ENCODE data around the gene BOD1. TPM values are rescaled to one million over a fixed set of nuclear protein-coding genes. Genes with fewer than 3 reads are reported as not detected.

The BOD1 gene
- total RNA-seq, 1 donor = 68.9 TPM

DNA sequence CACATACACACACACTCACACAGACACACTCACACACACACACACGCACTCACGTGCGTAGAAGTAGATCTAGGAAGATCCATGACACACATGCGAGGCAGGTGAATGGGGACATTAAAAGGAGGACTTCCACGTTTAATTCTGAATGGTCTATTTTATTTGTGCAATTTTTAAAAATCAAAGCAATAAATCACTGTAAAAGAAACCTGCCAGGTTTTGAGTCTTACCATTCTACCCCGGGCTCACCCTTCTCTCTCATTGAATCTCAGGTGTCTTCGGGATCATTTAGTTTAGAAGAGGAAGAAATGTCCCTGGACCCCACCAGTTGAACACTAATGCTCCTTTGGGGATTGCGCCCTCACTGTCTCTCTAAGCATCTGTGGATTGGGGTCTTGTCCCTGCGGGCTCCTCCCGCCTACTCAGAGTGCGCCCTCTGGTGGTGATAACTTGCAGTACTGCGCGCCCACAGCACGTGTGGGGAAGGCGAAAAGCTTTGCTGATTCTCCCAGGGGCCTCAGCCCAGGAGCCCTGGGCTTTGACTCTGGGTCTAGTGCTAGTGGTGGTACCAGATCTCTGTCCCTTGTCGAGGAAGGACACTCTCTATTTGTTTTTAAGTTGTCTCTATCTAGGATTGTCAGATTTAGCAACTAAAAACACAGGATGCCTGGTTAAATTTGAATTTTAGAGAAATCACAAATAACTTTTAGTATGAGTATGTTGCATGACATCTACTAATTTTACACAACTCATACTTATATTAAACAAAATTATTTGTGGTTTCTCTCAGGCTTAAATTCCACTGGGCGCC lies 34.8 kb downstream of the BOD1 start:
- TF ChIP-seq, protein P1, sequence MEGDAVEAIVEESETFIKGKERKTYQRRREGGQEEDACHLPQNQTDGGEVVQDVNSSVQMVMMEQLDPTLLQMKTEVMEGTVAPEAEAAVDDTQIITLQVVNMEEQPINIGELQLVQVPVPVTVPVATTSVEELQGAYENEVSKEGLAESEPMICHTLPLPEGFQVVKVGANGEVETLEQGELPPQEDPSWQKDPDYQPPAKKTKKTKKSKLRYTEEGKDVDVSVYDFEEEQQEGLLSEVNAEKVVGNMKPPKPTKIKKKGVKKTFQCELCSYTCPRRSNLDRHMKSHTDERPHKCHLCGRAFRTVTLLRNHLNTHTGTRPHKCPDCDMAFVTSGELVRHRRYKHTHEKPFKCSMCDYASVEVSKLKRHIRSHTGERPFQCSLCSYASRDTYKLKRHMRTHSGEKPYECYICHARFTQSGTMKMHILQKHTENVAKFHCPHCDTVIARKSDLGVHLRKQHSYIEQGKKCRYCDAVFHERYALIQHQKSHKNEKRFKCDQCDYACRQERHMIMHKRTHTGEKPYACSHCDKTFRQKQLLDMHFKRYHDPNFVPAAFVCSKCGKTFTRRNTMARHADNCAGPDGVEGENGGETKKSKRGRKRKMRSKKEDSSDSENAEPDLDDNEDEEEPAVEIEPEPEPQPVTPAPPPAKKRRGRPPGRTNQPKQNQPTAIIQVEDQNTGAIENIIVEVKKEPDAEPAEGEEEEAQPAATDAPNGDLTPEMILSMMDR (IDR thresholded peaks at IDR 0.05; ENCODE audit: insufficient read depth, low read length) = peak; percentile 74
- no peak overlapping the region for H3K4me3 ChIP-seq (ENCODE audit: low read depth, low read length)
- DNase-seq (ENCODE audit: low read depth) = peak; percentile 33

DNA sequence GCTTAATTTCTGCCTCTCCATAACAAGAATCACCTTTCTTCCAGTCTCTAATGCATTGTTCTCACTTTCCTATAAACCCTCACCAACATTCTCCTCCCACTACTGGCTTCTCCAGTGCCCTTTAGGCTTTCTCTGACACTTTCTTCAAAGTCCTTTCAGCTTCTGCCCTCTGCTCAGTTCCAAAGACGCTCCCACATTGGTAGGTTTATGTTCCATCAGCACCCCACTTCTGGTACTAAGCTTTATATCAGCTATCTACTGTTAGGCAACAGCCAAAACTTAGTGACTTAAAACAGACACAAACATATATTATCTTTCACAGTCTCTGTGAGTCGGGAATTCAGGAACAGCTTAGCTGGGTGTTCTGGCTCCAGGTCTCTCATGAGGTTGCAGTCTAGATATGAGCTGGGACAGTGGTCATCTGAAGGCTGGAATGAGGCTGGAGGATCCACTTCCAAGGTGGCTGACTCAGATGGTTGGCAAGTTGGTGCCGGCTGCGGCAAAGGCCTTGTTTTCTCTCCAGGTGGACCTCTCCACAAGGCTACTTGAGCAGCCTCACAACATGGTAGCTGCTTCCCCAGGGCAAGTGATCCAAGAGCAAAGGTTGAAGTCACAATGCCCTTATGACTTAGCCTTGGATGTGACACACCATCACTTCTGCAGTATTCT lies 37.4 kb downstream of the BOD1 start:
- TF ChIP-seq, protein P1 (IDR thresholded peaks at IDR 0.05; ENCODE audit: insufficient read depth, low read length) = no peak
- no peak for DNase-seq (ENCODE audit: low read depth)
- no peak overlapping the region for H3K4me3 ChIP-seq (ENCODE audit: low read depth, low read length)

DNA sequence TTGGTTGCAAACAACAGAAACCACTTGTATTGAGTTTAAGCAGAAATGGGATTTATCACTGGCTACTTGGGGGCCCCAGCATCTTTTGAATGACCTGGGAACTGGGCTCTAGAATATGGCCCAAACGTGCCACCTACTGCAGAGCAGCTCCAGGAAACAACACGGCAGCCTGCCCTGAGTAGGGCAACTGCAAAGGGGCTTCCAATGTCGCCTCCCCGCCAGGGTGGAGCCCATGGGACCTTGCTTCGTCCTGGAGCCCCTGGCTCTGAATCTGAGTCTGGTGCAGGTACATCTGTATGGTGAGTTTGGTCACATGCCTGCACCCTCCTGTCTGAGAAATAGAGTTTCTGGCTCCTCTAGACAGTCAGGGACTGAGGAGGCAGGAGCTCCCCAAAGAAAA lies 38.6 kb downstream of the BOD1 start:
- H3K4me3 ChIP-seq (ENCODE audit: low read depth, low read length) = no peak overlapping the region
- no peak for DNase-seq (ENCODE audit: low read depth)
- TF ChIP-seq, protein P1 (IDR thresholded peaks at IDR 0.05; ENCODE audit: insufficient read depth, low read length) = no peak

DNA sequence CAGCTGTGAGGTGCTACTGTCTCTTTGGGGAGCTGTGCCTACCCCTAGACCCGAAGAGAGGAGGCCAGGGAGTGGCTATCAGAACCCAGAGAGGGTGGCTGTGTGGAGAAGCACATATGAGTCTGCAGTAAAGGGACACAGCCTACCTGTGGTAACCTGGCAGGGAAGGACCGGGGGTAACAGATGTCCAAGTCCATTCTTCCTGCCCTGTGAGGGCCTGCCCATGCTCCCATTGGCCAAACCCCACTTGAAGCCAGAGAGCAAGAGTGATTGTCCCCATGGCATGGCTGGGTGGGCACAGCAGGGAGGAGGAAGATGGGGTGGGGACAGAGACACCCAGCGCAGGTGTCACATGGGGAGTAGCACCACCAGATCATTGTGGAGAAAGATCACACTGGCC lies 39.3 kb downstream of the BOD1 start:
- H3K4me3 ChIP-seq (ENCODE audit: low read depth, low read length) = no peak overlapping the region
- DNase-seq (ENCODE audit: low read depth) = no peak
- TF ChIP-seq, protein P1 (IDR thresholded peaks at IDR 0.05; ENCODE audit: insufficient read depth, low read length) = no peak

DNA sequence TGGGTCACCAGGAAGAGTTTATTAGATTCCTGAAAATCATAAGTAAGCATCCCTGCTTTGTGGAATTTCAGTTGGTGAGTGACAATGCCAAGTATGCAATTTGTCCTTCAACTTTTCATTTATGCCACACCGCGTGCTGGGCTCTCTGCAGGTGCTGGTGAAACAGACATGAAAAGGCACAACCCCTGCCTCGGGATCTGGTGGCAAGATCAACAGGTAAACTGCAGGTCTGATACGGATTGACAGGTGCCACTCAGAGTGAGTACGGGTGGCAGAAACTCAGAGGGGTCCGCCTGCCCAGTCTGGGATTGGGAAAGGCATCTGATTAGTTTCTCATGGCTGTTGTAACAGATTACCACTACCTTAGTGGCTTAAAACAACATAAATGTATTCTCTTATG lies 40.5 kb downstream of the BOD1 start:
- TF ChIP-seq, protein P1 (IDR thresholded peaks at IDR 0.05; ENCODE audit: insufficient read depth, low read length) = no peak
- no peak for DNase-seq (ENCODE audit: low read depth)
- no peak overlapping the region for H3K4me3 ChIP-seq (ENCODE audit: low read depth, low read length)

DNA sequence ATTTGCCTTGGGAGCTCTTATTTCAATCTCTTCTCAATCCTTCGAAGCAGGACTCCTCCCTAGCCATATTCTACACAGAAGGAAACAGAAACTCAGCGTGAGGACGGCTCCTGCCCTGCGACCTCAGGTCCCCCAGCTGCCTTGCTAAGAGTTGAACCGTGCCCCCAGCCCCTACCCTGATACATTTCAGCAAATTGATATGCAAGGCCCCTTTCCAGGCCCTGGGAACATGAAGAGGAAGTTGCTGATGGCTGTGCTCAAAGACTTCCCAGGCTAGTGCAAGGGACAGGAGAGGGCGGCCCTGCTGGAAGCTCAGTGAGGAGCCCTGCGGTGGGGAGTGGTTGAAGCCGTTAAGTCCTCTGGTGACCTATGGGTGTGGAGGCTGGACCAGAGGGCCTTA lies 41.5 kb downstream of the BOD1 start:
- TF ChIP-seq, protein P1 (IDR thresholded peaks at IDR 0.05; ENCODE audit: insufficient read depth, low read length) = no peak
- no peak for DNase-seq (ENCODE audit: low read depth)
- no peak overlapping the region for H3K4me3 ChIP-seq (ENCODE audit: low read depth, low read length)

Data from fibroblast of the aortic adventitia (primary cell).